Measurements from ENCODE around the gene GBP4. TPM values are rescaled to one million over a fixed set of nuclear protein-coding genes. Genes with fewer than 3 reads are reported as not detected.

The GBP4 gene
- total RNA-seq, 1 experiment from 2014 or later: 0.07 TPM

GRCh38 chr1:89200663-89201062 lies 1.9 kb upstream of the GBP4 start:
- ChIA-PET POLR2A (ENCODE audit: unreplicated experiment) (no interaction called here), CTCF (no interaction called here)
- H2AFZ ChIP-seq (ENCODE audit: low read length): no peak overlapping the region
- BruUV-seq (replicated peaks): no TSS peak
- H3K4me2 ChIP-seq (ENCODE audit: low read length): no peak overlapping the region
- H3K9ac ChIP-seq (ENCODE audit: low read length): no peak overlapping the region
- H3K36me3 ChIP-seq (ENCODE audit: low read depth, low read length): no peaks in the 10 kb centered on the region; the same call in 1 of the 2 replicates
- H3K79me2 ChIP-seq (ENCODE audit: low read length): no peaks in the 10 kb centered on the region
- intact Hi-C loops (cut with micrococcal nuclease): no loop called here
- ATAC-seq (no peak), DNase-seq (no peak)
- no peaks in the 10 kb centered on the region for H3K9me2 ChIP-seq (replicated peaks; ENCODE audit: low read length)
- H3K27me3 ChIP-seq (ENCODE audit: low read length): no peaks in the 10 kb centered on the region
- TF ChIP-seq EZH2phosphoT487 (IDR thresholded peaks at IDR 0.05; ENCODE audit: borderline replicate concordance, low read length) (no peak), EZH2 (IDR thresholded peaks at IDR 0.05; ENCODE audit: low read length, unreplicated experiment) (no peak), CTCF (conservative IDR thresholded peaks at IDR 0.05; ENCODE audit: low read depth, low read length) (no peak)
- no peaks in the 10 kb centered on the region for H3F3A ChIP-seq (ENCODE audit: low read length, unreplicated experiment)
- no peaks in the 10 kb centered on the region for H3K4me1 ChIP-seq (ENCODE audit: insufficient read depth, low read length)
- no peak overlapping the region for H3K4me3 ChIP-seq (ENCODE audit: low read length)
- 0 out of 2 replicates have a peak, but pooled peaks cover 5% of the 10 kb centered on the region for H3K9me3 ChIP-seq (ENCODE audit: low read length)
- no peaks in the 10 kb centered on the region for H4K20me1 ChIP-seq (ENCODE audit: low read length)
- H3K27ac ChIP-seq (ENCODE audit: low read length): no peak overlapping the region

GRCh38 chr1:89199525-89200031 lies 836 bp upstream of the GBP4 start:
- no peaks in the 10 kb centered on the region for H3K36me3 ChIP-seq (ENCODE audit: low read depth, low read length)
- ChIA-PET POLR2A (ENCODE audit: unreplicated experiment) (interaction anchor here (0.6 kb wide), 1 partner anchor 1886 kb away, joined by 3 read pairs; no protein-coding TSS in a partner anchor), CTCF (no interaction called here)
- no peak for TF ChIP-seq EZH2phosphoT487 (IDR thresholded peaks at IDR 0.05; ENCODE audit: borderline replicate concordance, low read length)
- no peak for TF ChIP-seq CTCF (conservative IDR thresholded peaks at IDR 0.05; ENCODE audit: low read depth, low read length)
- TF ChIP-seq EZH2 (IDR thresholded peaks at IDR 0.05; ENCODE audit: low read length, unreplicated experiment): no peak
- H3K4me1 ChIP-seq (ENCODE audit: insufficient read depth, low read length): no peaks in the 10 kb centered on the region
- intact Hi-C loops (cut with micrococcal nuclease): no loop called here
- no peaks in the 10 kb centered on the region for H3K9me2 ChIP-seq (replicated peaks; ENCODE audit: low read length)
- H3F3A ChIP-seq (ENCODE audit: low read length, unreplicated experiment): no peaks in the 10 kb centered on the region
- no TSS peak for BruUV-seq (replicated peaks)
- H4K20me1 ChIP-seq (ENCODE audit: low read length): no peaks in the 10 kb centered on the region
- no peak overlapping the region for H3K4me3 ChIP-seq (ENCODE audit: low read length)
- no peaks in the 10 kb centered on the region for H3K9me3 ChIP-seq (ENCODE audit: low read length)
- no peak for ATAC-seq
- no peak overlapping the region for H3K27ac ChIP-seq (ENCODE audit: low read length)
- H3K27me3 ChIP-seq (ENCODE audit: low read length): no peaks in the 10 kb centered on the region
- H3K79me2 ChIP-seq (ENCODE audit: low read length): no peaks in the 10 kb centered on the region
- H2AFZ ChIP-seq (ENCODE audit: low read length): no peak overlapping the region
- no peak overlapping the region for H3K4me2 ChIP-seq (ENCODE audit: low read length)
- no peak overlapping the region for H3K9ac ChIP-seq (ENCODE audit: low read length)
- no peak for DNase-seq

GRCh38 chr1:89198081-89198480 lies 661 bp downstream of the GBP4 start:
- Histone ChIP-seq H3K79me2 (ENCODE audit: low read length) (no peaks in the 10 kb centered on the region), H3K4me3 (ENCODE audit: low read length) (peak overlapping the region; percentile 63), H3K27me3 (ENCODE audit: low read length) (no peaks in the 10 kb centered on the region), H3K9me3 (ENCODE audit: low read length) (no peaks in the 10 kb centered on the region), H3K27ac (ENCODE audit: low read length) (no peak overlapping the region), H3K9ac (ENCODE audit: low read length) (no peak overlapping the region), H3K36me3 (ENCODE audit: low read depth, low read length) (no peaks in the 10 kb centered on the region), H3K4me2 (ENCODE audit: low read length) (peak overlapping the region; percentile 85), H3F3A (ENCODE audit: low read length, unreplicated experiment) (no peaks in the 10 kb centered on the region), H3K9me2 (replicated peaks; ENCODE audit: low read length) (no peaks in the 10 kb centered on the region), H3K4me1 (ENCODE audit: insufficient read depth, low read length) (no peaks in the 10 kb centered on the region), H4K20me1 (ENCODE audit: low read length) (no peaks in the 10 kb centered on the region), H2AFZ (ENCODE audit: low read length) (peak overlapping the region; percentile 89)
- ATAC-seq (no peak), DNase-seq (peak; percentile 12)
- CTCF ChIA-PET: no interaction called here
- BruUV-seq (replicated peaks): no TSS peak
- POLR2A ChIA-PET (ENCODE audit: unreplicated experiment): no interaction called here
- intact Hi-C loops (cut with micrococcal nuclease): no loop called here
- TF ChIP-seq EZH2phosphoT487 (IDR thresholded peaks at IDR 0.05; ENCODE audit: borderline replicate concordance, low read length): no peak
- no peak for TF ChIP-seq CTCF (conservative IDR thresholded peaks at IDR 0.05; ENCODE audit: low read depth, low read length)
- no peak for TF ChIP-seq EZH2 (IDR thresholded peaks at IDR 0.05; ENCODE audit: low read length, unreplicated experiment)

Data from PC-3 (cell line).